ENCODE results near the gene ZMIZ1. TPM values are rescaled to one million over a fixed set of nuclear protein-coding genes. Genes with fewer than 3 reads are reported as not detected.

The ZMIZ1 gene
- polyA plus RNA-seq, 2 of the 4 experiments (the other 2 are of a cell fraction), result 8.1 to 30.3 TPM

DNA sequence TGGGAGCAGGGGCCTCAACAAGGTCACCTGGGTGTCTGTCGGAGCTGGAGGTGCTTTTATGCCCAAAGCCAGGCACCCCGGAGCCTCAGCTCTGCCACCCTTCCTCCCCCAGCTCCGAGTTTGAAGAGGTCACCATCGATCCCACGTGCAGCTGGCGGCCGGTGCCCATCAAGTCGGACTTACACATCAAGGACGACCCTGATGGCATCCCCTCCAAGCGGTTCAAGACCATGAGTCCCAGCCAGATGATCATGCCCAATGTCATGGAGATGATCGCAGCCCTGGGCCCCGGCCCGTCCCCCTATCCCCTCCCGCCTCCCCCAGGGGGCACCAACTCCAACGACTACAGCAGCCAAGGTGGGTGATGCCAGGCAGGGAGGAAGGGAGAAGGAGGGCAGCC lies 237.2 kb downstream of the ZMIZ1 start (continued):
- TF ChIP-seq, protein P1, sequence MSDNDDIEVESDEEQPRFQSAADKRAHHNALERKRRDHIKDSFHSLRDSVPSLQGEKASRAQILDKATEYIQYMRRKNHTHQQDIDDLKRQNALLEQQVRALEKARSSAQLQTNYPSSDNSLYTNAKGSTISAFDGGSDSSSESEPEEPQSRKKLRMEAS (IDR thresholded peaks at IDR 0.05), result no peak
- TF ChIP-seq, protein P2, sequence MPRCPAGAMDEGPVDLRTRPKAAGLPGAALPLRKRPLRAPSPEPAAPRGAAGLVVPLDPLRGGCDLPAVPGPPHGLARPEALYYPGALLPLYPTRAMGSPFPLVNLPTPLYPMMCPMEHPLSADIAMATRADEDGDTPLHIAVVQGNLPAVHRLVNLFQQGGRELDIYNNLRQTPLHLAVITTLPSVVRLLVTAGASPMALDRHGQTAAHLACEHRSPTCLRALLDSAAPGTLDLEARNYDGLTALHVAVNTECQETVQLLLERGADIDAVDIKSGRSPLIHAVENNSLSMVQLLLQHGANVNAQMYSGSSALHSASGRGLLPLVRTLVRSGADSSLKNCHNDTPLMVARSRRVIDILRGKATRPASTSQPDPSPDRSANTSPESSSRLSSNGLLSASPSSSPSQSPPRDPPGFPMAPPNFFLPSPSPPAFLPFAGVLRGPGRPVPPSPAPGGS (IDR thresholded peaks at IDR 0.05), result no peak
- TF ChIP-seq KDM1A (IDR thresholded peaks at IDR 0.05; ENCODE audit: low read depth) (no peak), ZSCAN20 (CRISPR knock-in tag; IDR thresholded peaks at IDR 0.05) (no peak), POLR2AphosphoS2 (conservative IDR thresholded peaks at IDR 0.05; ENCODE audit: low read length) (no peak), BHLHE40 (IDR thresholded peaks at IDR 0.05; ENCODE audit: low read depth, low read length) (no peak), GATA3 (IDR thresholded peaks at IDR 0.05; ENCODE audit: borderline replicate concordance) (no peak), RAD21 (conservative IDR thresholded peaks at IDR 0.05 in 1 of 2, IDR thresholded peaks at IDR 0.05 in 1 of 2) (no peak)
- TF ChIP-seq, protein P3, sequence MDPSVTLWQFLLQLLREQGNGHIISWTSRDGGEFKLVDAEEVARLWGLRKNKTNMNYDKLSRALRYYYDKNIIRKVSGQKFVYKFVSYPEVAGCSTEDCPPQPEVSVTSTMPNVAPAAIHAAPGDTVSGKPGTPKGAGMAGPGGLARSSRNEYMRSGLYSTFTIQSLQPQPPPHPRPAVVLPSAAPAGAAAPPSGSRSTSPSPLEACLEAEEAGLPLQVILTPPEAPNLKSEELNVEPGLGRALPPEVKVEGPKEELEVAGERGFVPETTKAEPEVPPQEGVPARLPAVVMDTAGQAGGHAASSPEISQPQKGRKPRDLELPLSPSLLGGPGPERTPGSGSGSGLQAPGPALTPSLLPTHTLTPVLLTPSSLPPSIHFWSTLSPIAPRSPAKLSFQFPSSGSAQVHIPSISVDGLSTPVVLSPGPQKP (IDR thresholded peaks at IDR 0.05; ENCODE audit: low read depth, low read length), result no peak
- TF ChIP-seq, protein P4, sequence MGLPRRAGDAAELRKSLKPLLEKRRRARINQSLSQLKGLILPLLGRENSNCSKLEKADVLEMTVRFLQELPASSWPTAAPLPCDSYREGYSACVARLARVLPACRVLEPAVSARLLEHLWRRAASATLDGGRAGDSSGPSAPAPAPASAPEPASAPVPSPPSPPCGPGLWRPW (IDR thresholded peaks at IDR 0.05), result no peak

DNA sequence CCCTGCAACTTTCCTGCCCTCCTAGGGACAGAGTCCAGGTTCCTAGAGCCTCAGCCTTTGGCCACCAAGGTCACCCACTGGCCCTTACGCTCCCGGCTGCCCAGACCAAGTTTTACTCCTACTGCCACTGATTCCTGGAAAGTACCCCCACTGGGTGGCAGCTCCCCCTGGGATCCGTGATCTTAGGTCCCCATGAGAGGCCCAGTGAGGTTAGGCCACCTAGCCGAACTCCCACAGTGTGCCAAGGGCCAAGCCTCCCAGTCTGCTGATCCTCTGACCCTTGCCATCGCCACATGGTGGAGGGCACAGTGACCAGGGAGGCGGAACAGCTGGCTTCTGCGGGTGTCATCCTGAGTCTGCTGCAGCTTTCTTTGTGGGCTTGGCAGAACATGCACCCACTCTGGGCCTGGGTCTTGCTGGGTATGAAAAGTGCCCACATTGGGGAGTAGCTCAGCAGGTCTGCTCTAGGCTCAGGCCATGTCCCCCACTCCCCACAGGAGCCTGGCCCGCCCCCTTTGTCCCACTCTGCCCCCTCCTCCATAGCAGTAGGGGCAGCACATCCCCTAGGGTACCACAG lies 238.0 kb downstream of the ZMIZ1 start:
- POLR2A ChIA-PET, result no interaction called here

DNA sequence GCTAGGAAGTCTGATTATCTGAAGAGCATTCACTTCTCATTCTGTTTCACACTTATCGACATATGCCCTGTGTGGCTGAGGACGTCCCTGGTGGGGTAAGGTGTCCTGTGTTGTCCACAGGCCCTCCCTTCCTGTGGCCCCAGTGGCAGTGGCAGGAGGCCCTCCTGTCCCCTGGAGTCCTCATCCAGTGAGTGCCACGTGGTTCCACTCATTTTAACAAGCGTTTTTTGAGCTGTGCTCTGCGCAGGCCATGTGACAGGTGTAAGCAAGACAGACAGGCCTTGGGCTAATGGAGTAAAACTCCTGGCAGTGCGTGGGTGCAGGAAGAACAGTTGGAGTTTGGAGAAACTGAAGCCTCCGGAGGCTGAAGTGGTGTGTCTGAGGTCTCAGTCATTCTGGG lies 239.2 kb downstream of the ZMIZ1 start:
- TF ChIP-seq EHMT2 (IDR thresholded peaks at IDR 0.05; ENCODE audit: low read depth) (no peak), TFCP2L1 (CRISPR knock-in tag; IDR thresholded peaks at IDR 0.05) (no peak), POLR2A (IDR thresholded peaks at IDR 0.05; ENCODE audit: low read length) (no peak), ZSCAN20 (CRISPR knock-in tag; IDR thresholded peaks at IDR 0.05) (no peak), ESRRA (IDR thresholded peaks at IDR 0.05; ENCODE audit: borderline replicate concordance, low read length) (no peak), PHF8 (IDR thresholded peaks at IDR 0.05; ENCODE audit: borderline replicate concordance, low read depth) (no peak), GATA3 (IDR thresholded peaks at IDR 0.05; ENCODE audit: borderline replicate concordance) (no peak), HDAC2 (IDR thresholded peaks at IDR 0.05) (no peak), FOSB (CRISPR knock-in tag; IDR thresholded peaks at IDR 0.05) (no peak), BHLHE40 (IDR thresholded peaks at IDR 0.05; ENCODE audit: low read depth, low read length) (no peak)
- TF ChIP-seq, protein P5, sequence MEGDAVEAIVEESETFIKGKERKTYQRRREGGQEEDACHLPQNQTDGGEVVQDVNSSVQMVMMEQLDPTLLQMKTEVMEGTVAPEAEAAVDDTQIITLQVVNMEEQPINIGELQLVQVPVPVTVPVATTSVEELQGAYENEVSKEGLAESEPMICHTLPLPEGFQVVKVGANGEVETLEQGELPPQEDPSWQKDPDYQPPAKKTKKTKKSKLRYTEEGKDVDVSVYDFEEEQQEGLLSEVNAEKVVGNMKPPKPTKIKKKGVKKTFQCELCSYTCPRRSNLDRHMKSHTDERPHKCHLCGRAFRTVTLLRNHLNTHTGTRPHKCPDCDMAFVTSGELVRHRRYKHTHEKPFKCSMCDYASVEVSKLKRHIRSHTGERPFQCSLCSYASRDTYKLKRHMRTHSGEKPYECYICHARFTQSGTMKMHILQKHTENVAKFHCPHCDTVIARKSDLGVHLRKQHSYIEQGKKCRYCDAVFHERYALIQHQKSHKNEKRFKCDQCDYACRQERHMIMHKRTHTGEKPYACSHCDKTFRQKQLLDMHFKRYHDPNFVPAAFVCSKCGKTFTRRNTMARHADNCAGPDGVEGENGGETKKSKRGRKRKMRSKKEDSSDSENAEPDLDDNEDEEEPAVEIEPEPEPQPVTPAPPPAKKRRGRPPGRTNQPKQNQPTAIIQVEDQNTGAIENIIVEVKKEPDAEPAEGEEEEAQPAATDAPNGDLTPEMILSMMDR (IDR thresholded peaks at IDR 0.05), result no peak
- TF ChIP-seq, protein P3 (IDR thresholded peaks at IDR 0.05; ENCODE audit: low read depth, low read length), result no peak
- Histone ChIP-seq H3K9me3 (no peaks in the 10 kb centered on the region), H3K4me3 (no peak overlapping the region), H3K27ac (no peak overlapping the region), H3K4me1 (no peaks in the 10 kb centered on the region), H3K4me2 (no peak overlapping the region)
- DNase-seq (ENCODE audit: low read depth in 1 of 2, low spot score in 1 of 2) (no peak), ATAC-seq (no peak), FAIRE-seq (no peak)
- ChIA-PET CTCF (interaction anchor here (1.0 to 1.9 kb wide), 2 partner anchors 8 to 14 kb away, joined by 3 to 6 read pairs; no protein-coding TSS in a partner anchor), POLR2A (no interaction called here)
- WGBS (ENCODE audit: missing lambda C conversion rate), result 85% methylated on average over 7 of the region's 7 CpGs

More for the DNA sequence above, 238.0 kb downstream of the ZMIZ1 start:
- Histone ChIP-seq H3K4me2 (no peak overlapping the region), H3K9me3 (no peaks in the 10 kb centered on the region), H3K4me3 (no peak overlapping the region), H3K4me1 (no peaks in the 10 kb centered on the region), H3K27ac (no peak overlapping the region)
- TF ChIP-seq SMC3 (IDR thresholded peaks at IDR 0.05) (no peak), MAFK (IDR thresholded peaks at IDR 0.05; ENCODE audit: partially characterized antibody) (no peak), CHD2 (IDR thresholded peaks at IDR 0.05; ENCODE audit: low read length, partially characterized antibody) (no peak), EHMT2 (IDR thresholded peaks at IDR 0.05; ENCODE audit: low read depth) (no peak), ESRRA (IDR thresholded peaks at IDR 0.05; ENCODE audit: borderline replicate concordance, low read length) (no peak), RARB (CRISPR knock-in tag; IDR thresholded peaks at IDR 0.05) (no peak), CHD4 (IDR thresholded peaks at IDR 0.05; ENCODE audit: borderline replicate concordance) (no peak), RCOR1 (IDR thresholded peaks at IDR 0.05; ENCODE audit: low read depth, low read length) (no peak), JUN (IDR thresholded peaks at IDR 0.05) (no peak), POLR2A (IDR thresholded peaks at IDR 0.05; ENCODE audit: low read length) (no peak), SREBF2 (IDR thresholded peaks at IDR 0.05) (no peak), BHLHE40 (IDR thresholded peaks at IDR 0.05; ENCODE audit: low read depth, low read length) (no peak)
- TF ChIP-seq, protein P6, sequence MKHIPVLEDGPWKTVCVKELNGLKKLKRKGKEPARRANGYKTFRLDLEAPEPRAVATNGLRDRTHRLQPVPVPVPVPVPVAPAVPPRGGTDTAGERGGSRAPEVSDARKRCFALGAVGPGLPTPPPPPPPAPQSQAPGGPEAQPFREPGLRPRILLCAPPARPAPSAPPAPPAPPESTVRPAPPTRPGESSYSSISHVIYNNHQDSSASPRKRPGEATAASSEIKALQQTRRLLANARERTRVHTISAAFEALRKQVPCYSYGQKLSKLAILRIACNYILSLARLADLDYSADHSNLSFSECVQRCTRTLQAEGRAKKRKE (CRISPR knock-in tag; IDR thresholded peaks at IDR 0.05; ENCODE audit: low read depth), result no peak
- TF ChIP-seq, protein P7, sequence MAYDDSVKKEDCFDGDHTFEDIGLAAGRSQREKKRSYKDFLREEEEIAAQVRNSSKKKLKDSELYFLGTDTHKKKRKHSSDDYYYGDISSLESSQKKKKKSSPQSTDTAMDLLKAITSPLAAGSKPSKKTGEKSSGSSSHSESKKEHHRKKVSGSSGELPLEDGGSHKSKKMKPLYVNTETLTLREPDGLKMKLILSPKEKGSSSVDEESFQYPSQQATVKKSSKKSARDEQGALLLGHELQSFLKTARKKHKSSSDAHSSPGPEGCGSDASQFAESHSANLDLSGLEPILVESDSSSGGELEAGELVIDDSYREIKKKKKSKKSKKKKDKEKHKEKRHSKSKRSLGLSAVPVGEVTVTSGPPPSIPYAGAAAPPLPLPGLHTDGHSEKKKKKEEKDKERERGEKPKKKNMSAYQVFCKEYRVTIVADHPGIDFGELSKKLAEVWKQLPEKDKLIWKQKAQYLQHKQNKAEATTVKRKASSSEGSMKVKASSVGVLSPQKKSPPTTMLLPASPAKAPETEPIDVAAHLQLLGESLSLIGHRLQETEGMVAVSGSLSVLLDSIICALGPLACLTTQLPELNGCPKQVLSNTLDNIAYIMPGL (CRISPR knock-in tag; IDR thresholded peaks at IDR 0.05; ENCODE audit: borderline replicate concordance), result no peak
- 95% methylated on average over 7 of the region's 8 CpGs for WGBS (ENCODE audit: missing lambda C conversion rate)
- ATAC-seq (no peak), DNase-seq (ENCODE audit: low read depth in 1 of 2, low spot score in 1 of 2) (no peak), FAIRE-seq (no peak)
- CTCF ChIA-PET, result no interaction called here
